Amygdala (tissue), 56 donors: ENCODE measurements around the gene ZC3H7A.
"Not testable (repeated sequence)": the region's sequence is repeated elsewhere in the genome, so short reads cannot be mapped to it uniquely, and the experiment has no call there.

Experiments used
- DNase-seq, 56 donors: peaks; one replicate each; lab custom pipeline; 2025; lab: John Stamatoyannopoulos, UW

ZC3H7A gene, protein sequence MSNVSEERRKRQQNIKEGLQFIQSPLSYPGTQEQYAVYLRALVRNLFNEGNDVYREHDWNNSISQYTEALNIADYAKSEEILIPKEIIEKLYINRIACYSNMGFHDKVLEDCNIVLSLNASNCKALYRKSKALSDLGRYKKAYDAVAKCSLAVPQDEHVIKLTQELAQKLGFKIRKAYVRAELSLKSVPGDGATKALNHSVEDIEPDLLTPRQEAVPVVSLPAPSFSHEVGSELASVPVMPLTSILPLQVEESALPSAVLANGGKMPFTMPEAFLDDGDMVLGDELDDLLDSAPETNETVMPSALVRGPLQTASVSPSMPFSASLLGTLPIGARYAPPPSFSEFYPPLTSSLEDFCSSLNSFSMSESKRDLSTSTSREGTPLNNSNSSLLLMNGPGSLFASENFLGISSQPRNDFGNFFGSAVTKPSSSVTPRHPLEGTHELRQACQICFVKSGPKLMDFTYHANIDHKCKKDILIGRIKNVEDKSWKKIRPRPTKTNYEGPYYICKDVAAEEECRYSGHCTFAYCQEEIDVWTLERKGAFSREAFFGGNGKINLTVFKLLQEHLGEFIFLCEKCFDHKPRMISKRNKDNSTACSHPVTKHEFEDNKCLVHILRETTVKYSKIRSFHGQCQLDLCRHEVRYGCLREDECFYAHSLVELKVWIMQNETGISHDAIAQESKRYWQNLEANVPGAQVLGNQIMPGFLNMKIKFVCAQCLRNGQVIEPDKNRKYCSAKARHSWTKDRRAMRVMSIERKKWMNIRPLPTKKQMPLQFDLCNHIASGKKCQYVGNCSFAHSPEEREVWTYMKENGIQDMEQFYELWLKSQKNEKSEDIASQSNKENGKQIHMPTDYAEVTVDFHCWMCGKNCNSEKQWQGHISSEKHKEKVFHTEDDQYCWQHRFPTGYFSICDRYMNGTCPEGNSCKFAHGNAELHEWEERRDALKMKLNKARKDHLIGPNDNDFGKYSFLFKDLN

DNA sequence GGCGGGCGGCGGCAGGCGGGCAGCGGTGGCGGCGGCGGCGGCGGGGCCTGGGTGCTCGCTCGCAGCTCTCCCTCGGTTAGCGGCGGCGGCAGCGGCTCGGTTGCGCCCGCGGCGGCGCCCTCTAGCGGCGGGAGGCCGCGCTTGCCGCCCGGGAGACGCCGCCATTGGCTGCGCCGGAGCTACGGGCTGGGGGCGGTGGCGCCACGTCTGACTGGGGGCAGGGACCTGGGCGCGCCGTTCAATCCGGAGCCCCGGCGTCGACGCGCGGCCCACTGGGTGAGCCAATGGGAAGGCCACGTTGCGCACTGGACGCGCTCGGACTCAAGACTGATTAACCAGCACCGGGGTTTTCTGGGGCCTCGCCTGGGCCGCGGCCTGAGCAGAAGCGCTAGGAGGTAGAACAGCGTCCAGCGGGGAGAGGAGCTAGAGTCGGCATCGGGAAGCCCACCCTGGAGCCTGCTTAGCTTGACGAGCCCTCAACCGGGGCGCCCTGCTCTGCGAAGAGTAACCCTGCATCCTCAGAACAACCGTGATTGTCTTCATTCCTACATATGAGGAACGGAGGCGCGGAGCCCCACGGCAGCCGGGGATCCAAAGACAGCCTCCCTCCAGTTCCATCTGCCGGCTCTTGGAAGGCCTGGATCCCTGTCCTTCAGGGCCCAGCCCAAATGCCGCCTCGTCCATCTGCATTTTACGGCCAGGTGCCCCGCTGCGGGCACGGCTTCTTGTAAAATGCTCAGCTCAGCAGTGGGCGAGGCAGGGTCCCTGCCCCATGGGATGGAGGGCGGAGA lies at the start of gene ZC3H7A:
ZC3H7A (minus strand) TSS at position 93 of the 791 bp plus-strand sequence. CDS start 14,904 bp downstream, outside the sequence.
- DNase-seq = peak; percentile 61 to 97 (median 91)

DNA sequence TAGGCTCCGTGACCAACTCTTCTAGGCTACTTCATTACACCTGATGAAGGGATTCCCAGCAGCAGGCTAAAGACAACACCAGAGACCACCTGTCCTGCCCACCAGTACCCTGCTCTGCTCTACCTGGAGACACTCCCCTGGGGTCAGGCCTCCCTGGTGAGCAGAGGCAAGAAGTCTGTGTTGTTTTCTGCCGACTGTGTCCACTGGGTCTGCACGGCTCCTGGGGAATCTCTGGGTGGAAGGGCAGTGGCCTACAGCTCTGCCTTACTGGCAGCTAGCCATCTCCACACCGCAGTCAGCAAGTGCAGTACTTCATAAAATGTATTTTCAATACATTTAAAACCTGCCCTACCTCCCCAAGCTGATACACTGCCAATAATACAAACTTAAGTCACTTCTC lies 47.4 kb upstream of the ZC3H7A start:
- no peak for DNase-seq

DNA sequence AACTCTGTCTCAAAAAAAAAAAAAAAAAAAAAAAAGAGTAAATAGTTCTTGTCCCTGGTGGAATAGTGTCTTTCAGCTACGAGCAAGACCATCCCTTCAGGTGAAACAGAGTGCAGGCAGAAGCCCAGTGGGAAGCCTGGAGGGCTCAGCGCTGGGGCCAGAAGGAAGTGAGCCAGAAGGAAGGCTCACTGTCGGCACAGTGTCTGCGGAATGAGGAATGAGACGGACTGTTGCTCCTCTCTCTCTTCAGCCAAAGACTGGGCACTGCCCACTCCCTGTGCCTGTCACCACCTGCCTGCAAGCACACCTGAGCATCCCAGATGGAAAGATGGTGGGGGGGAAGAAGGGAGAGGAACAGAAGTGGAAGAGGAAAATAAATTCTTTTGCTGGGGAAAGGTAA lies 46.8 kb upstream of the ZC3H7A start:
- no peak for DNase-seq

DNA sequence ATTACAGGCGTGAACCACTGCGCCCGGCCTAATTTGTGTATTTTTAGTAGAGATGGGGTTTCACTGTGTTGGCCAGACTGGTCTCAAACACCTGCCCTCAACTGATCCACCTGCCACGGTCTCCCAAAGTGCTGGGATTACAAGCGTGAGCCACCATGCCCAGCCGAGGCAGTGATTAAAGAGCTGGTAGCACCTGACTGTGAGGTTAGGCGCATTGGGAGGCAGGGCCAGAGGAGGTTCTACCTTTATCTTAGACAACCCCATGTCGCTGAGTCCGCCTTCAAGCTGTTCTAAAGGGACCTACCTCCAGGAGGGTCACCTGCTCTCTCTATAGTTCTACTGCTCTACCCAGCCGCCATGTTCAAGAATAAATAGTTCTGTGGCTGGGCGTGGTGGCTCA lies 46.1 kb upstream of the ZC3H7A start:
- no peak for DNase-seq

DNA sequence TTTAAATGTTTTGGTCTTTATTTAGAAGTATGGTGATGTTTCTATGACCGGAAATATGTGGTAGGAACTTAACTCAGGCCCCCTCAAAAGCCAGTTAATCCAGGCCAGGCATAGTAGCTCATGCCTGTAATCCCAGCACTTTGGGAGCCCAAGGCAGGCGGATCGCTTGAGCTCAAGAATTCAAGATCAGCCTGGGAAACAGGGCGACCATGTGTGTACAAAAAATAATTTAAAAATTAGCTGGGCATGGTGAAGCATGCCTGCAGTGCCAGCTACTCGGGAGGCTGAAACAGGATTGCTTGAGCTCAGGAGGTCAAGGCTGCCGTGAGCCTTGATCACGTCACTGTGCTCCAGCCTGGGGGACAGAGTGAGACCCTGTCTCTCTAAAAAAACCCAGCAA lies 44.0 kb upstream of the ZC3H7A start:
- DNase-seq = no peak

DNA sequence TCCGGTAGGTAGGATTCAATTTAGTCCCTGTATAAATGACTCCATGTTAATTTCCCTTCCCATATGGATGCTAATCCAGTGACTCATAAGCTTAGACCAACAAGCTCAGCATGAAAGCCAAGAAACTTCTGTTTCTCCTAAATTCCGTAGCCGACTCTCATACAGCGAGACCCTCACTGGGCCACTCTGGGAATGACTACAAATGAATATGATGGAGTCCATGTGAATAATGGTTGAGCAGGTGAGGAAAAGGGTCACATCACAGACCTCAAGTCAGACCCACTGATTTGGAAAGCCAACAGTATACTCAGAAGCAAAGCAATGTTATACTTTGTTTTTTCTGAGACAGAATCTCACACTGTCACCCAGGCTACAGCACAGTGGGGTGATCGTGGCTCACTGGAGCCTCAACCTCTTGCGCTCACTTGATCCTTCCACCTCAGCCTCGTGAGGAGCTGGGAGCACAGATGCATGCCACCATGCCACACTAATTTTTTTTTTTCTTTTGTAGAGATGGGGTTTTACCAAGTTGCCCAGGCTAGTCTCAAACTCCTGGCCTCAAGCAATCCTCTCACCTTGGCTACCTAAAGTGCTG lies 39.7 kb upstream of the ZC3H7A start:
- no peak for DNase-seq

DNA sequence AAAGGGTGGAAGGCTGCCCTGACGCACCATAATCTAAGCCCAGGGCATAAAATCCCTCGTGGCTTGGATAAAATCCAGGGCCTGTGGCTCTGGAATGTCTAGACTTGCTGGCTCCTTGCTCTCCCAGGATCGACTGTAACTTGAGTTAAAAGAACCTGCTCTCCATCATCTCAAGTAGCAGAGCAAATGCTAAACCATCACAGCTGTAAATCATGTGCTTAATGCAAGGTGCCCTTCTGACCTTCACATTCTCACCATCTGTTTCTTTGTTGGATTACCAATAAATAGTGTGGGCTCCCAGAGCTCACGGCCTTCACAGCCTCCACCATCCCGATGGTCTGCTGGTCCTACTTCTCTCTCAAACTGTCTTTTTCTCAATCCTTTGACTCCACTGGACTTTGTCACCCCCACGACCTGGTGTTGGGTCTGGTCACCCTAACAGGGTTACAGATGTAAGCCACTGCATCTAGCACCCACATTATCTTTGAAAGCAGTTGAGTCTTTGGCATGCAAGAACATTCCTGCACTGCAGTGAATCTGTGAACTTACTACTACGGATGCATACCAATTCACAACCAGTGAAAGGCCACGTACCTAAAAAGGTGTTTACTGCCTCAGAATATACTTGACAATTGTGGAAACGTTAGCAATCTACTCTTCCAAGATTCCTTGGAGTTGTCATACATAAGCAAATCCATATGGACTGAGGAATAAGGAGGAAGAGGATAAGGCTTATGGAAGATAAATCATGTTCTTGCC lies 39.0 kb upstream of the ZC3H7A start:
- DNase-seq = no peak

DNA sequence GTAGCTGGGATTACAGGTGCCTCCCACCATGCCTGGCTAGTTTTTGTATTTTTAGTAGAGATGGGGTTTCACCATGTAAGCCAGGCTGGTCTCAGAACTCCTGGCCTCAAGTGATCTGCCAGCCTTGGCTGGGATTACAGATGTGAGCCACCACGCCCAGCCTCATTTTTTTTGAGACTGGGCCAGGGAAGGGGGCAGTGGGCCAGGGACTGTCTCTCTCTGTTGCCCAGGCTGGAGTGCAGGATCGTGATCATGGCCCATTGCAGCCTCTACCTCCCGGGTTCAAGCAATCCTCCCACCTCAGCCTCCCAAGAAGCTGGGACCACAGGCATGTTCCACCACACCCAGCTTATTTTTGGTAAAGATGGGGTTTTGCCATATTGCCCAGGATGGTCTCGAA lies 38.3 kb upstream of the ZC3H7A start:
- no peak for DNase-seq

DNA sequence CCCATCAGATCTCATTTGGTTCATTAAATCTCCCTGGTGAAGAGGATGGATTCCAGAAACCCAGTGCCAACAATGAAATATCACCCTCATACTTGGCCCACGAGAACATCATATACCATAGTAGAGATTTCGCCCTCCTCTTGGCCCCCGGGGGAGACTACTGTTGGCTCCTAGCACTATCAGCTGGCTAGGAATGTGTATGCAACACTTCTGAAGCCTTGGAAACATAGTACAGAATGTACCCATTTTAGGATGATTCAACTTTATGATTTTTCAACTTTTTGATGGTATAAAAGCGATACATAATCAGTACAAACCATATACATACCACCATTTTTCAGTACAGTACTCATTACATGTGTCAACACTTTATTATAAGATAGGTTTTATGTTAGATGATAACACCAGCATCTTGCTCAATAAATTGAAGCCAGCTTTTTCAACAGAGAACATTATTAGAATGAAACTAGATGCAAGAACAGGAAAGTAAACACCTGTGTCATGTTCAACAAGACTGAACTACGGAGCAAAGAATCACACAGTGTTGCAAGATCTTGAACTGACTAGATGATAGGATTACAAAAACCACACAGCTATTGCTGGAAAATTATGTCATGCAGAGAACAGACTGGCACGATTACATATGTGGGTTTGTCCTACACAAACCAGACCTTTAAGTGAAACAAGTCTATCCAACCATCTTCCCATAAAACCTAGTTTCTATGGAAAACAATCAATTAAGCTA lies 37.1 kb upstream of the ZC3H7A start:
- no peak for DNase-seq

DNA sequence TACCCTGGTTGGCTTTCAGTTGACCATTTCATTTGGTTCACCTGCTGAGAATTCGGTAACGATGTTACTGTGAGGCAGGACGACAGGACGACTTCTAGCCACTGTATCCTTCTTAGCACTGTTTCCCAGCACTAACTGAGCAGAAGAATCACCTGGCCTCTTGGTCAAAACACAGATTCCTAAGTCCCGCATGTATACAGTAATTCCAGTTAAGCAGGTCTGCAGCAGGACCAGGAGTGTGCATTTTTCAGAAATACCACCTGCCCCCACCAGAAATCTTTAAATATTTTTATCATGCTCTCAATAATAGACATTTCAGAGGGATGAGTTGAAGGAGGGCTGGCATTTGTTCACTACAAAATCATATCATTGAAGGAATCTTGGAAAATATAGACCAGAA lies 31.6 kb upstream of the ZC3H7A start:
- no peak for DNase-seq

DNA sequence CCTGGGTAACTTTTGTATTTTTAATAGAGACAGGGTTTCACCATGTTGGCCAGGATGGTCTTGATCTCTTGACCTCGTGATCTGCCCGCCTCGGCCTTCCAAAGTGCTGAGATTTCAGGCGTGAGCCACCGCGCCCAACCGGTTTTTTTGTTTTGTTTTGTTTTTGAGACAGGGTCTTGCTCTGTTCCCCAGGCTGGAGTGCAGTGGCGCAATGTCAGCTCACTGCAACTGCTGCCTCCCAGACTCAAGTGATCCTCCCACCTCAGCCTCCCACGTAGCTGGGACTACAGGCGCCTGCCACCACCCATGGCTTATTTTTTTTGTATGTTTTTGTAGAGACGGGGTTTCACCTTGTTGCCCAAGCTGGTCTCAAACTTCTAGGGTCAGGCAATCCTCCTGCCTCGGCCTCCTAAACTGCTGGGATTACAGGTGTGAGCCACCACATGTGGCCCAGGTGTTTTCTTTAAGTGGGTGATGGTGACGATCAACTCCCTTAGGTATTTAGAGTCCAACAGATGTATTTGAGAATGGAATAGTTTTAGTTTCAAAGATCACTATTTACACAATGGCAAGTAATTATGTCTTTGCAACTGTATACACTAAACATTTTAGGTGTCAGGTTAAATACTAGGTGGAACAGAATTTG lies 28.6 kb upstream of the ZC3H7A start:
- DNase-seq = not testable (repeated sequence)

DNA sequence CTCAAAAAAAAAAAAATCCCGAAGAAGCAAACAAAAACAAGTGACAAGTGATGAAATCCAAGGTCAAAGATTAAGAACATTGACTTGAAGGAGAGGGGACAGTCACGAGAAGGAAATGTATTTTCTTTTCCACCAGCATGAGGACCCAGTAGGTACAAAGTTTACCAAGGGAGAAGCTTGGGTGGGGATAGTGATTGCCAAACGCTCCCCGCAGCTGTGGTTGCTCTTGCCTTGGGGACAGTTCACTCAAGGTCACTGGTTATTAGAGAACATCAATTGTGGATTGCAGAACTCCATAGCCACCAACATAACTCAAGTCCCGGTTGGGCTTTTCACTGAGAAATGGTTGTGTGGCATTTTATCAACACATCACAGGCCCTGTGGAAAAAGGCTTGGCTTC lies 27.3 kb upstream of the ZC3H7A start:
- no peak for DNase-seq

DNA sequence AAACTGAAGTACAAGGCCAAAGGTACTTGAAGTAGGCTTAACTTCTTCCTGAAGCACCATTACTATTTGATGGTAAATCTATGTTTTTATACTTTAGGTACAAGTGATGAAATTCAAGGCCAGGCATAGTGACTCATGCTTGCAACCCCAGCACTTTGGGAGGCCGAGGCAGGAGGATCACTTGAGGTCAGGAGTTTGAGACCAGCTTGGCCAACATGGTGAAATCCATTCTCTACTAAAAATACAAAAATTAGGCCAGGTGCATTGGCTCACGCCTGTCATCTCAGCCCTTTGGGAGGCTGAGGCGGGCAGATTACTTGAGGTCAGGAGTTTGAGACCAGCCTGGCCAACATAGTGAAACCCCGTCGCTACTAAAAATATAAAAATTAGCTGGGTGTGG lies 26.6 kb upstream of the ZC3H7A start:
- DNase-seq = not testable (repeated sequence)

DNA sequence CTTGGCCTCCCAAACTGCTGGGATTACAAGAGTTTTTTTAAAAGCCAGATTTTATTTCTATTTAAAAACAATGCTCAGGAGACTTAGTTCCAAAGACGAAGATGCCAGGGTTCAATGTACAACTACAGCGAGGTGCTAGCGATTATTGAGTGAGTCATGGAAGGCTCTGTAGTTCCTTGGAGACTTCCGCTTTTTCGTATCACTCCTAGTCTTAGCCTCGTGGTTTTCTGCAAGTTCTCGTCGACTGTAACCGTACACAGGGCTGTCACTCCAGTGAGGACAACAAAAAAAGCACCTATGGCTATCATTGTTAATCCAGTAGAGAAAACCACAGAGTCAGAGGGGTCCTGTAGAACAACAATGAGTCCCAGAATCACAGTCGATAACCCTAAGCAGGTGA lies 22.7 kb upstream of the ZC3H7A start:
- no peak for DNase-seq

DNA sequence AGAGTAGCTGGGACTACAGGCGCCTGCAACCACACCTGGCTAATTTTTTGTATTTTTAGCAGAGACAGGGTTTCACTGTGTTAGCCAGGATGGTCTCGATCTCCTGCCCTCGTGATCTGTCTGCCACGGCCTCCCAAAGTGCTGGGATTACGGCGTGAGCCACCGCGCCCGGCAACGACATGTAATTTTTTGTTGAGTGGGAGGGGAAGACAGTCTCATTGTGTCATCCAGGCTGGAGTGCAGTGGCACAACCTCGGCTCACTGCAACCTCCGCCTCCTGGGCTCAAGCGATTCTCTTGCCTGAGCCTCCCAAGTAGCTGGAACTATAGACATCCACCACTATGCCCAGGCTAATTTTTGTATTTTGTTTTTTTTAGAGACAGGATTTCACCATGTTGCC lies 21.9 kb upstream of the ZC3H7A start:
- DNase-seq = not testable (repeated sequence)

DNA sequence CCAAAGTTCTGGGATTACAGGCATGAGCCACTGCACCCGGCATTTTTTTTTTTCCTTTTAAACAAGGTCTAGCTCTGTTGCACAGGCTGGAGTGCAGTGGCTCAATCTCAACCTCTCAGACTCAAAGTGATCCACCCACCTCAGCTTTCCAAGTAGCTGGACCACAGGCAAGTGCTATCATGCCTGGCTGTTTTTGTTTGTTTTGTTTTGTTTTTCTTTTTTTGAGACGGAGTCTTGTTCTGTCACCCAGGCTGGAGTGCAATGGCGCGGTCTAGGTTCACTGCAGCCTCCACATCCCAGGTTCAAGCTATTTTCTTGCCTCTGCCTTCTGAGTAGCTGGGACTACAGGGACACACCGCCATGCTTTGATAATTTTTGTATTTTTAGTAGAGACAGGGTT lies 19.1 kb upstream of the ZC3H7A start:
- no peak for DNase-seq

DNA sequence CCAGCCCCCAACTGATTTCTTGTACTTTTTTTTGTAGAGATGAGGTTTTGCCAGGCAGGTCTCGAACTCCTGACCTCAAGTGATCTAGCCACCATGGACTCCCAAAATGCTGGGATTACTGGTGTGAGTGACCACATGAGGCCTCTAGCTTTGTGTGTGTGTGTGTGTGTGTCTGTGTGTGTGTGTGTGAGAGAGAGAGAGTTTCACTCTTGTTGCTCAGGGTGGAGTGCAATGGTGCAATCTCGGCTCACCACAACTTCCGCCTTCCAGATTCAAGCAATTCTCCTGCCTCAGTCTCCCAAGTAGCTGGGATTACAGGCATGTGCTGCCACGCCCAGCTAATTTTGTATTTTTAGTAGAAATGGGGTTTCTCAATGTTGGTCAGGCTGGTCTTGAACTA lies 17.7 kb upstream of the ZC3H7A start:
- not testable (repeated sequence) for DNase-seq

DNA sequence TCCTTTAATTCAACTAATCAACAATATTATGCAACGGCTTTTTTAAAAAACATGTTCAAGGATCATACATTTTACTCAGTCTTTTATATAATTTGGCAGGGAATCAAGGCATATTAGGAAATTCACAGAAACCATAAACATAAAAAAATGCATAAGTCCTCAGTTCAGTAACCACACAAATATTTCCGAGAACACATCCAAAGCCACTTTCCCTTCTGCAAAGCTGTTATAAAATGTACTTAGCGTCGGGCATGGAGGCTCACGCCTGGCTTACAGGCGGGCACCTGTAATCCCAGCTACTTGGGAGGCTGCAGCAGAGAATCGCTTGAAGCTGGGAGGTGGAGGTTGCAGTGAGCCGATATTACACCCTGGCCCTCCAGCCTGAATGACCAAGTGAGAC lies 9.7 kb upstream of the ZC3H7A start:
- DNase-seq = no peak
